Erythroblast (primary cell): ENCODE results near the gene CAGE1.

ENCODE experiments used
- GATA1 ChIP-seq: IDR thresholded peaks from 2 replicates; pipeline ENCODE4 v1.6.1; 2011; ENCODE audit warnings: low read depth, mild to moderate bottlenecking, control low read depth, low read length, moderate library complexity
- POLR2A ChIP-seq: IDR thresholded peaks from 2 replicates; pipeline ENCODE4 v1.6.1; 2011; ENCODE audit warnings: mild to moderate bottlenecking, low read length

DNA sequence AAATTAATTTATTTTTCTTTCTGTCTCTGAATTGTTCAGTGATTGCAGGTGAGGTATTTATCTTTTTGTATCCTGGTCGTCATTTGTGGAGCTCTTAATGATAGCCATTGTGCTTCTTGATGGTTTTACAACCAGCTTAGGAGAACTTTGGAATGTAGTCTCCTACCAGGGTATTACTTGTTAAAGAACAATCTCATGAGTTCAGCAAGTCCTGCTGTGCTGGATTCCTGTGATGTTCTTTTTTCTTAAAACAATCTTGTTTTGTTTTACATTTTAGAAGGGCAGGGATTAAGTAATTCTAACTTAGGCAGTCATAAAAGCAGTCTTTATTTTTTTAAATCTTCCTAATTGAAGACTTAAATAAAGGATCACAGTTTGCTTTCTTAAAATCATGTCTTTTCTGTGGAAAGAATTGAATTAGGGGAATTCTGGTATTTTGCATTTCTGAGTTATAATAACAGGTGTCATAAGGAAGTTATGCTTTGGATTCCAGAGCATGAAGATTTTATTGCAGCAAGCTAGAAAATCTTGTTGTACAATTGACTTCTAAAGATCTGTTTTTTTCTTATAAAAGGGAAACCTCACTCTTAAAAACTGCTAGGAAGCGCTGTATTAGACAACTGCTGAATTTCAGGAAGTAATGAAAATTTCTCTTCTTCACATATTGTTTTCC, 23.7 kb upstream of the CAGE1 start:
- TF ChIP-seq POLR2A = no peak
- TF ChIP-seq GATA1 = no peak
